CD14-positive monocyte (primary cell): ENCODE measurements around the gene SECTM1. TPM values are rescaled to one million over a fixed set of nuclear protein-coding genes. Genes with fewer than 3 reads are reported as not detected.

ENCODE experiments used
- DNase-seq, 3 donors: peaks; one replicate each; pipeline ENCODE4 v3.0.0-alpha.2; 2011 to 2022
- H2AFZ ChIP-seq: 2 replicates; pipeline ENCODE4 v1.6.0; 2012; ENCODE audit warnings: mild to moderate bottlenecking, low read depth, low read length, inconsistent platforms; ENCODE audit not compliant: insufficient read depth, poor library complexity, severe bottlenecking
- H3K27ac ChIP-seq, 2 donors: 1 replicate in 1 of 2; 2 replicates in 1 of 2; pipeline ENCODE4 v1.5.1; 2012 to 2013; ENCODE audit warnings: low read length in 2 of 2, control low read depth in 1 of 2, inconsistent platforms in 1 of 2, low read depth in 1 of 2, mild to moderate bottlenecking in 1 of 2
- H3K27me3 ChIP-seq, 2 donors: one replicate each; pipeline versions ENCODE4 v1.6.0 to v1.6.1; 2011 to 2013; ENCODE audit warnings: low read length in 2 of 2; ENCODE audit not compliant: control insufficient read depth in 2 of 2, insufficient read depth in 2 of 2
- H3K36me3 ChIP-seq, 2 donors: replicated peaks in 1 of 2; 1 replicate in 1 of 2; 2 replicates in 1 of 2; pipeline versions ENCODE4 v1.5.1 to v1.6.1; 2012 to 2013; ENCODE audit warnings: low read length in 2 of 2, control low read depth in 1 of 2, inconsistent platforms in 1 of 2, mild to moderate bottlenecking in 1 of 2; ENCODE audit not compliant: insufficient read depth in 2 of 2, control insufficient read depth in 1 of 2
- H3K4me1 ChIP-seq, 2 donors: 1 replicate in 1 of 2; 2 replicates in 1 of 2; pipeline versions ENCODE4 v1.5.1 to v1.6.1; 2012 to 2013; ENCODE audit warnings: low read length in 2 of 2, control low read depth in 1 of 2, inconsistent platforms in 1 of 2, mild to moderate bottlenecking in 1 of 2, moderate library complexity in 1 of 2; ENCODE audit not compliant: insufficient read depth in 2 of 2, control insufficient read depth in 1 of 2
- H3K4me2 ChIP-seq: replicated peaks from 2 replicates; pipeline ENCODE3; 2012; ENCODE audit warnings: low read length, moderate library complexity, mild to moderate bottlenecking; ENCODE audit not compliant: poor library complexity, severe bottlenecking; ENCODE audit errors: extremely low read depth
- H3K4me3 ChIP-seq, 3 experiments: fragments of 200-600 bp in 1 of 3; sonication (generic) in 1 of 3; replicated peaks in 1 of 3; 1 replicate in 2 of 3; 2 replicates in 1 of 3; pipeline ENCODE4 v1.5.1; 2011 to 2013; ENCODE audit warnings: low read length in 3 of 3, mild to moderate bottlenecking in 3 of 3, control low read depth in 2 of 3, low read depth in 2 of 3, inconsistent platforms in 1 of 3, moderate library complexity in 1 of 3
- H3K79me2 ChIP-seq: 2 replicates; pipeline ENCODE4 v1.6.0; 2012; ENCODE audit warnings: mild to moderate bottlenecking, control low read depth, inconsistent platforms, low read length, moderate library complexity; ENCODE audit not compliant: insufficient read depth
- H3K9ac ChIP-seq: 2 replicates; pipeline ENCODE4 v1.6.0; 2017; ENCODE audit warnings: low read length, mild to moderate bottlenecking; ENCODE audit not compliant: insufficient read depth, poor library complexity, severe bottlenecking
- H3K9me3 ChIP-seq, 2 donors: replicated peaks in 1 of 2; 1 replicate in 1 of 2; 2 replicates in 1 of 2; pipeline versions ENCODE4 v1.5.1 to v1.6.1; 2012 to 2013; ENCODE audit warnings: low read length in 2 of 2, control low read depth in 1 of 2; ENCODE audit not compliant: control insufficient read depth in 1 of 2, insufficient read depth in 1 of 2
- H4K20me1 ChIP-seq: 2 replicates; pipeline ENCODE4 v1.6.0; 2012; ENCODE audit warnings: mild to moderate bottlenecking, low read length, control low read depth, moderate library complexity; ENCODE audit not compliant: insufficient read depth
- H3K27ac Mint-ChIP-seq, 7 donors: one replicate each; pipeline ENCODE4 v1.8.0; 2020; ENCODE audit warnings: mild to moderate bottlenecking in 7 of 7, mixed read lengths in 7 of 7, moderate library complexity in 6 of 7, inconsistent platforms in 2 of 7
- H3K27me3 Mint-ChIP-seq, 3 donors: one replicate each; pipeline ENCODE4 v1.8.0; 2021 to 2022; ENCODE audit warnings: low read depth in 3 of 3, mild to moderate bottlenecking in 3 of 3, mixed read lengths in 3 of 3, moderate library complexity in 3 of 3, inconsistent platforms in 1 of 3
- H3K36me3 Mint-ChIP-seq, 2 donors: one replicate each; pipeline ENCODE4 v1.8.0; 2020; ENCODE audit warnings: mixed read lengths in 2 of 2, inconsistent platforms in 1 of 2, mild to moderate bottlenecking in 1 of 2
- H3K4me1 Mint-ChIP-seq: one replicate; pipeline ENCODE4 v1.8.0; 2020; ENCODE audit warnings: mild to moderate bottlenecking, mixed read lengths
- H3K4me3 Mint-ChIP-seq, 2 donors: one replicate each; pipeline ENCODE4 v1.8.0; 2020; ENCODE audit warnings: mild to moderate bottlenecking in 2 of 2, mixed read lengths in 2 of 2, moderate library complexity in 1 of 2
- H3K9me3 Mint-ChIP-seq, 7 donors: one replicate each; pipeline ENCODE4 v1.8.0; 2020 to 2022; ENCODE audit warnings: mixed read lengths in 7 of 7, mild to moderate bottlenecking in 6 of 7, moderate library complexity in 6 of 7, inconsistent platforms in 2 of 7
- CTCF ChIP-seq: fragments of 200-600 bp; IDR thresholded peaks from one replicate; pipeline ENCODE4 v1.8.0; 2022; ENCODE audit warnings: antibody characterized with exemption, mild to moderate bottlenecking
- WGBS: methylation state at CpG from one replicate; pipeline ENCODE4 v1.1.5; 2013; ENCODE audit warnings: missing lambda C conversion rate; ENCODE audit not compliant: insufficient coverage; 5-methylcytosine and 5-hydroxymethylcytosine counted together
- intact Hi-C, 2 donors: fragments of 100-400 bp; cut with micrococcal nuclease; formaldehyde crosslinking; loops; one replicate each; pipeline versions ENCODE4 v1.15.0 to v1.15.1; 2023
- polyA plus RNA-seq, 3 donors: library from polyadenylated mRNA; depleted of rRNA in 1 of 3; unstranded in 2 of 3; stranded (reverse) in 1 of 3; fragments of 300-500 nt in 2 of 3; fragments of >200 nt in 1 of 3; fragmentation: Illumina TruSeq in 2 of 3; gene quantifications; 1 replicate in 2 of 3; 2 replicates in 1 of 3; pipeline ENCODE4 v1.2.3, GENCODE V29; 2012 to 2021

Gene SECTM1
- polyA plus RNA-seq, 3 donors, result 136 to 209 (median 188) TPM

GRCh38 chr17:82272495-82273326 is 60.9 kb downstream of the SECTM1 start:
- Histone ChIP-seq H2AFZ (peak overlapping the region; percentile 79), H4K20me1 (peaks cover 50% of the 10 kb centered on the region), H3K4me1 (peaks cover 43 to 66% of the 10 kb centered on the region in 2 donors), H3K79me2 (peaks cover 64% of the 10 kb centered on the region), H3K27me3 (no peaks in the 10 kb centered on the region), H3K36me3 (peaks cover 23 to 43% of the 10 kb centered on the region in 2 donors), H3K9ac (peak overlapping the region; percentile 93), H3K4me2 (peak overlapping the region; percentile 81), H3K27ac (peak overlapping the region; percentile 67 to 89), H3K4me3 (peak overlapping the region; percentile 69 to 88 (median 81)), H3K9me3 (no peaks in the 10 kb centered on the region)
- Mint-ChIP-seq H3K4me1 (peaks cover 62% of the 10 kb centered on the region), H3K9me3 (no peaks in the 10 kb centered on the region), H3K27me3 (peaks cover 0 to 3% (median 0%) of the 10 kb centered on the region in 3 donors), H3K36me3 (peaks cover 48 to 55% of the 10 kb centered on the region in 2 donors), H3K4me3 (peak overlapping the region; percentile 90 to 98), H3K27ac (peak overlapping the region; percentile 93 to 98 (median 97))
- DNase-seq, result peak in 2 of 3 donors; percentile 45 to 46
- under 1% methylated on average over 39 of the region's 57 CpGs for WGBS
- TF ChIP-seq CTCF, result no peak
- intact Hi-C loops, result loop anchor here in 1 of 2 donors (2.0 kb wide), 1 partner anchor 26 kb away; no protein-coding TSS in a partner anchor

- H3K4me1 Mint-ChIP-seq, result peaks cover 74% of the 10 kb centered on the region
- intact Hi-C loops, result no loop called here
- H4K20me1 ChIP-seq, result peaks cover 63% of the 10 kb centered on the region
These were observed 62.2 kb downstream of the SECTM1 start for GRCh38 chr17:82271401-82271800.

More at GRCh38 chr17:82271401-82271800, 62.2 kb downstream of the SECTM1 start:
- Mint-ChIP-seq H3K27me3 (peaks cover 0 to 3% (median 0%) of the 10 kb centered on the region in 3 donors), H3K27ac (peak overlapping the region in 2 of 7 donors; percentile 93), H3K9me3 (no peaks in the 10 kb centered on the region), H3K4me3 (peak overlapping the region in 1 of 2 donors; percentile 98), H3K36me3 (peaks cover 56 to 64% of the 10 kb centered on the region in 2 donors)
- peak overlapping the region in 1 of 3 experiments; percentile 81 for H3K4me3 ChIP-seq
- H2AFZ ChIP-seq, result no peak overlapping the region
- H3K9me3 ChIP-seq, result no peaks in the 10 kb centered on the region
- peaks cover 52 to 77% of the 10 kb centered on the region in 2 donors for H3K4me1 ChIP-seq
- peaks cover 77% of the 10 kb centered on the region for H3K79me2 ChIP-seq
- H3K27ac ChIP-seq, result peak overlapping the region in 1 of 2 donors; percentile 35
- no peaks in the 10 kb centered on the region for H3K27me3 ChIP-seq
- peaks cover 28 to 50% of the 10 kb centered on the region in 2 donors for H3K36me3 ChIP-seq
- WGBS, result 94% methylated on average over 3 of the region's 6 CpGs
- TF ChIP-seq CTCF, result no peak
- H3K4me2 ChIP-seq, result peak overlapping the region; percentile 79
- DNase-seq, result no peak
- no peak overlapping the region for H3K9ac ChIP-seq

Other genes with a start within 250 kb of the SECTM1 start
- gene FASN, start 235.5 kb downstream of the SECTM1 start, polyA plus RNA-seq, result 1 to 10 TPM in 1 of 3 donors, under 1 TPM in 2; 0.08 to 8.4 (median 0.13) TPM
- gene CCDC57, start 120.9 kb downstream of the SECTM1 start, polyA plus RNA-seq, result 10 to 100 TPM; 17.1 to 43.8 (median 20.1) TPM
- 100 to 1,000 TPM in 1 of 3 donors, 10 to 100 TPM in 2; 26.3 to 103 (median 35.3) TPM for gene SLC16A3, start 104.7 kb downstream of the SECTM1 start, polyA plus RNA-seq
- gene CSNK1D, start 60.1 kb downstream of the SECTM1 start, polyA plus RNA-seq, result 100 to 1,000 TPM in 1 of 3 donors, 10 to 100 TPM in 2; 47.0 to 299 (median 60.9) TPM
- gene CD7, start 16.2 kb downstream of the SECTM1 start, polyA plus RNA-seq, result 1 to 10 TPM in 1 of 3 donors, under 1 TPM in 2; 0.38 to 3.6 (median 0.42) TPM
- not detected for gene TEX19, start 25.5 kb upstream of the SECTM1 start, polyA plus RNA-seq
- not detected for gene UTS2R, start 38.0 kb upstream of the SECTM1 start, polyA plus RNA-seq
- 10 to 100 TPM in 2 of 3 donors, 1 to 10 TPM in 1; 8.9 to 61.5 (median 12.7) TPM for gene HEXD, start 84.6 kb upstream of the SECTM1 start, polyA plus RNA-seq
- 10 to 100 TPM; 17.9 to 36.4 (median 25.2) TPM for gene OGFOD3, start 84.8 kb upstream of the SECTM1 start, polyA plus RNA-seq
- 100 to 1,000 TPM; 160 to 225 (median 217) TPM for gene CYBC1, start 117.0 kb upstream of the SECTM1 start, polyA plus RNA-seq
- gene NARF, start 125.0 kb upstream of the SECTM1 start, polyA plus RNA-seq, result 100 to 1,000 TPM in 2 of 3 donors, 10 to 100 TPM in 1; 91.2 to 101 (median 100) TPM
- 10 to 100 TPM in 1 of 3 donors, 1 to 10 TPM in 2; 3.5 to 18.4 (median 4.7) TPM for gene FOXK2, start 186.0 kb upstream of the SECTM1 start, polyA plus RNA-seq